Measurements from ENCODE around the gene LILRB5. TPM values are rescaled to one million over a fixed set of nuclear protein-coding genes. Genes with fewer than 3 reads are reported as not detected.
"Not testable (repeated sequence)": the region's sequence is repeated elsewhere in the genome, so short reads cannot be mapped to it uniquely, and the experiment has no call there.

The LILRB5 gene
- total RNA-seq, result 7.7 TPM
- long read RNA-seq, partial matches to known transcripts, result 5 of 20 reads
- long read RNA-seq, other reads (novel, unspliced or antisense), result 13 of 20 reads

DNA sequence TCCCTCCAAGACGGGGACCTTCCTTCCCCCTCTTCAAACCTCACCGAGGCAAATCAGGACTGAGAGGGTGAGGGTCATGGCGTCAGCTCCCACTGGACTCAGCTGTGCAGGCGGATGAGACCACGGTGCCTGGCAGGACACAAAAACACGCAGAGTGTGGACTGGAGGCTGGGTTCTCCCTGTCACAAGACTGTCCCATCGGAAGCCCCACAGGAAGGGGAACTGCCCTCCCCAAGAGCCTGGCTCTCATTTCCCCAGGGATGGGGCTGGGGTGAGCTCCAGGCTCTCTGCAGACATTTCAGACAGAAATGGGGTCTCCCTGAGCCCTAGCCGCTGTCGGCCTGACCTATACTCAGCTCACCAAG is at the start of gene LILRB5:
LILRB5 (minus strand) TSS at position 158 of the 365 bp plus-strand sequence; CDS start at position 78, 80 bp downstream.
- DNase-seq (no peak), ATAC-seq (ENCODE audit: poor library complexity) (no peak)
- intact Hi-C loops (cut with DNase I), result no loop called here

DNA sequence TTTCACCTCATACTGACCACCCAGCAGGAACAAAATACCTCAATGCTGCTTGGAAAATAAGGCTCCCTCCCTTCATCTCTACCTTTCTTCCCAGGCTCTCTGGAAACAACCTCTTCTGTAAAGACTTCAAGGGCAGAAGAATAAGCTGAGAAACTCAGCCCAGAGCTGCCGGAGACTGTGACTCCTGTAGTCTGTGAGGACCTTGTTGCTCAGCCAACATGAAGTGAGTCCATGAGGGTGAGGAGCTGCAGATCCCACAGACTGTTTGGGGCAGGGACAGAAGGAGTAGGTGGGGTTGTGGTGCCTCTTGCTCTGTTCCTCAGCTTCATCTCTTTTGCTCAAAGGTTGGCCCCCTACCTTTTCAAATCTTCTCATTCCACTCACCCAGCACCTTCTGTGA is 48.1 kb upstream of the LILRB5 start:
- intact Hi-C loops (cut with DNase I), result no loop called here
- ATAC-seq (ENCODE audit: poor library complexity), result no peak
- no peak for DNase-seq

GRCh38 chr19:54302257-54302656 is 45.2 kb upstream of the LILRB5 start:
- intact Hi-C loops (cut with DNase I), result no loop called here
- DNase-seq (no peak), ATAC-seq (ENCODE audit: poor library complexity) (no peak)

- no peak for ATAC-seq (ENCODE audit: poor library complexity)
- intact Hi-C loops (cut with DNase I), result no loop called here
Observed at GRCh38 chr19:54299515-54299914, 42.4 kb upstream of the LILRB5 start.

DNA sequence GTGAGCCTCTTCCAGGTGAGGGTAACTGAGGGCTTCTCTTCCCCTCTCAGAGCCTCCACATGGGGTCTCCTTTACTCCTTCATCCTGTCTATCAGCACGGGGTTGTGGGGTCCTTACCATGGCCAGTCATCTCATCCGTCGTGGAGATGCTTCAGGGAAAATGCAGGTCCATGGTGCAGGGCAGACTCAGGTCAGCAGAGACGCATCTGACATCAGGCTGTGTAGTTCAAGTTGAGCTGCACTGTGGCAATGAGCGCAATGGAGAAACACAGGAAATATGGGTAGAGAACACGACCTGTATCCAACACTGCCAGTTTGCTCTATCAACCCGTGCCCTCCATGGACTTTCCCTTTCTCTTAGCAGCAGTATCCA is 42.0 kb upstream of the LILRB5 start:
- DNase-seq (no peak), ATAC-seq (ENCODE audit: poor library complexity) (no peak)
- intact Hi-C loops (cut with DNase I), result no loop called here

More at GRCh38 chr19:54299515-54299914, 42.4 kb upstream of the LILRB5 start:
- DNase-seq, result no peak

DNA sequence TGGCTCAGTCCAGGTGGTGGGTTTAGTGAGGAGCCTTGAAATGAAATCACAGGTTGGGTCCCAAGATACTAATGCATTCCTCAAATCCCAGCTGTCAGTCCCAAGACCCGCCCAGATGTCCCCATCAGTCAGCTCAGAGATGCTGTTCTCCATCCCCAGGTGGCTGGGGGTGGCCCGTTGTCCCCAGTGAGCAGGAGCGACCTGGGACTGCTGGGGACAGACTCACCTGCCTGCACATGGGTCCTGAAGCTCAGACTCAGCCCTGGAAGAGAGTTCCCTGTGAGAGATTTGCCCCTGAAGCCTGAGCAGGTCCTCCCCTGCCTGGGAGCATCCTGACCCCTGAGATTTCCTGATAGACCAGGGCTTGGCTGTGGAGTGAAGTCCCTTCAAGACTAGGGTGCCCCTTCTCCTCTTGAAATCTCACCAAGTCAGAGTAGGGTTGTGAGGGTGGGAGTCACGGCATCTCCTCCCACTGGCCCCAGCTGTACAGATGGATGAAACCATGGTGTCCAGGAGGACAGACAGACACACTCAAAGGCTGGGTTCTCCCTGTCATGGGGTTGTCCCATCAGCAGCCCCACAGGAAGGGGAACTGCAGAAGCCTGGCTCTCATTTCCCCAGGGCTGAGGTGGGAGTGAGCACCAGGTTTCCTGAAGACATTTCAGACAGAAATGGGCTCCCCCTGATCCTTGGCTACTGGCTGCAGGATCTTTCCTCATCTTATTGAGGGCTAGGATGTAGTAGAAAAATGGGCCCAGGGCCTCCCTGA is 41.5 kb upstream of the LILRB5 start:
- no peak for ATAC-seq (ENCODE audit: poor library complexity)
- intact Hi-C loops (cut with DNase I), result no loop called here
- DNase-seq, result no peak

GRCh38 chr19:54297759-54298305 is 40.8 kb upstream of the LILRB5 start:
- ATAC-seq (ENCODE audit: poor library complexity) (no peak), DNase-seq (no peak)
- intact Hi-C loops (cut with DNase I), result no loop called here

DNA sequence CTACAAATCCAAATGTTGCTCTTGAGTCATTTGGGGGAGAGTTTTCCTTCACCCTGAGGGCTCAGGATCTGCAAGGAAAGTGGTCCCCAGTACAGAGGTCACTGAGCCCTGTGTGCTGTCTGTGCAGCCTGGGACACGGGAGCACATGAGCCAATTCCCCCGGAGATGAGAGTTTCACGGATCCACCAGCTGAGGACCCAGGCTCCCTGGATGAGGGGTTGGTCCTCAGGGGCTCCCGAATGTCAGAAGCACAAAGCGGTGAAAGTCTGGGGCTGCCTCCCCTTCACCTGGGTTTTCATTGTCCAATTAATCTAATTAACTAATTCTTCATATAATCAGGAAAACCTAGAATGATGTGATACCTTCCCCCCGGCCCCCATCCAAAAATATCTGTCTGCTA is 37.5 kb upstream of the LILRB5 start:
- DNase-seq, result no peak
- no peak for ATAC-seq (ENCODE audit: poor library complexity)
- intact Hi-C loops (cut with DNase I), result no loop called here

- DNase-seq; ATAC-seq (ENCODE audit: poor library complexity); intact Hi-C loops (cut with DNase I): not testable (repeated sequence)
Observed at GRCh38 chr19:54289160-54289559, 32.1 kb upstream of the LILRB5 start.

DNA sequence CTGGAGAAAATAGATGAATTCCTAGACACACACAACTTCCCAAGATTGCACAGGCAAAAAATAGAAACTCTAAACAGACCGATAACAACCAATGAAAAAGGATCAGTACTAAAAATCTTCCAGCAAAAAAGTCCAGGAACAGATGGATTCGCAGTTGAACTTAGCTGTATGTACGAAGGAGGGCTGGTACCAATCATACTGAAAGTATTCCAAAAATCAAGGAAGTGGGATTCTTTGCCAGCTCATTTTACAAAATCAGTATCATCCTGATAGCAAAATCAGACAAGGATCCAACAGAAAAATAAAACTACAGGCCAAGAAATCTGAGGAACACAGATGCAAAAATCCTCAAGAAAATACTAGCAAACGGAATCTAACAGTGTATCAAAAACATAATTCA is 30.4 kb upstream of the LILRB5 start:
- no peak for DNase-seq
- ATAC-seq (ENCODE audit: poor library complexity), result no peak
- intact Hi-C loops (cut with DNase I), result no loop called here

- DNase-seq; intact Hi-C loops (cut with DNase I); ATAC-seq (ENCODE audit: poor library complexity): not testable (repeated sequence)
Observed at GRCh38 chr19:54286283-54286682, 29.2 kb upstream of the LILRB5 start.

GRCh38 chr19:54285427-54286056 is 28.5 kb upstream of the LILRB5 start:
- intact Hi-C loops (cut with DNase I); DNase-seq: not testable (repeated sequence)
- peak; percentile 28 for ATAC-seq (ENCODE audit: poor library complexity)

GRCh38 chr19:54282686-54283470 is 25.8 kb upstream of the LILRB5 start:
- DNase-seq (no peak), ATAC-seq (ENCODE audit: poor library complexity) (no peak)
- intact Hi-C loops (cut with DNase I), result no loop called here

DNA sequence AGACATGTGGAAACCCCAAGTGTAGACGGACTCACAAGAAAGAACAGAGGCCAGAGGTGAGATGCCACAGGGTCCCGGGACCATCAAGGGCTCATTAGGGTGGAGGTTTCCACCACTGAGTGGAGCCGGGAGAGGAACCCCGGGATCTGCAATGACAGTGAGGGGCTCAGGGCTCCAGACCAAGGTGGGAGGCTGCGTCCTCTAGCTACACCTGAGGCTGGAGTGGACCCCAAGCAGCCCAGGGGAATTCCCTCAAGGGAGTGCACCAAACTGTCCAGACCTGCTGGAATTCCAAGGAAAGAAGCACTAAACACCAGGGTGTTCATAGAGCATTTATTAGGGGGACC is 24.6 kb upstream of the LILRB5 start:
- ATAC-seq (ENCODE audit: poor library complexity); intact Hi-C loops (cut with DNase I); DNase-seq: not testable (repeated sequence)

DNA sequence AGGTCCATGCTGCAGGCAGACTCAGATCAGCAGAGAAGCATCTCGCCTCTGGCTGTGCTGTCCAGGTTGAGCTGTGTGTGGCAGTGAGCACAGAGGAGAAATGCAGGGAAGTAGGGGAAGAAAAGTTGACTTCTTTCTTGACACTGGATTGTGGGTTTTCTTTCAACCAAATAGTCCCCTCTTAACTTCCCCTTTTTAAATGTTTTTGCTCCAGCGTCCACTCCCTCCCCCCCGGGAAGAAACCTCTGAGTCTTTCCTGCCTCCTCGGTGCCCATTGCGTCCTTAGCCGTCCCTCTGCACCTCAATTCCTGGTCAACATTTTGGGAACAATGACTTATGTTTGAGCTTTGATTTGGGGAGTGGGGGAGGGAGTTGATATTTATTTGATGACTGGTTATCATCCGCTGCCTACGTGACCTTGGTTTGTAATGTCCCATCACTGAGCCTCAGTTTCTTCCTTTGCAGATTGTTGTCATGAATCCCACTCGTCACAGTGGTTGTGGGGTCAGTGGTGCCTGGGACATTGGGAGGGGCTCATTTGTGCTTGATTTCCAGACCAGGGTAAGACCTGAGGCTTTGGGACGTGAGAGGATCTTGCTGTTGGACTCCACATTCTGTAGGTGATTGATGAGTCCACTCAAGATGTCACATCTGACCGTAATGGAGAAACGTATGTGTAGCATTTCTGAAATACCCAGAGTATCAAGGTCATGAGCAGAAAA is 24.1 kb upstream of the LILRB5 start, which contains the start of gene LILRB2:
LILRB2 (minus strand) TSS at position 104 of the 722 bp plus-strand sequence. CDS start 614 bp downstream, outside the sequence.
- DNase-seq (no peak), ATAC-seq (ENCODE audit: poor library complexity) (peak; percentile 55)
- intact Hi-C loops (cut with DNase I), result no loop called here

GRCh38 chr19:54280441-54280840 is 23.4 kb upstream of the LILRB5 start:
- DNase-seq; intact Hi-C loops (cut with DNase I): not testable (repeated sequence)
- ATAC-seq (ENCODE audit: poor library complexity), result peak; percentile 85

DNA sequence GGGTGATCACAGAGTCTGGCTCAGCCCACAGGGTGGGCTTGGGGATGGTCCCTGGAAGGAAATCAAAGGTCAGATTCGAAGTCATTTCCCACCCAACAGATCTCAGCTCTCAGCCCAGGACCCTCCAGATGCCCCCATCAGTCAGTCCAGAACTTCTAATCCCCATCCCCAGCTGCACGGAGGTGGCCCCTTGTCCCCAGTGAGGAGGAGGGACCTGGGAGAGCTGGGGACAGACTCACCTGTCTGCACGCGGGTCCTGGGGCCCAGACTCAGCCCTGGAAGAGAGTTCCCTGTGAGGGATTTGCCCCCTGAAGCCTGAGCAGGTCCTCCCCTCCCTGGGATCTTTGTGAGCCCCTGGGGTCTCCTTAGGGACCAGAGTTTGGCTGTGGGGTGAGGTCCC is 23.0 kb upstream of the LILRB5 start:
- DNase-seq; ATAC-seq (ENCODE audit: poor library complexity); intact Hi-C loops (cut with DNase I): not testable (repeated sequence)

GRCh38 chr19:54279406-54279962 is 22.4 kb upstream of the LILRB5 start:
- ATAC-seq (ENCODE audit: poor library complexity) (no peak), DNase-seq (no peak)
- intact Hi-C loops (cut with DNase I), result no loop called here
